OCI-LY3 (cell line): ENCODE data around the gene TMEM8B.

ENCODE experiments used
- H2AFZ ChIP-seq: fragments of 200-600, 300-600 bp; shearing (Covaris generic); 2 replicates; pipeline ENCODE4 v1.6.0; 2014; ENCODE audit warnings: antibody characterized with exemption, low read depth, low read length
- H3K27ac ChIP-seq: fragments of 200-600, 300-600 bp; sonication (generic); 2 replicates; pipeline ENCODE4 v1.5.1; 2014; ENCODE audit warnings: mild to moderate bottlenecking, low read length, moderate library complexity, mixed read lengths
- H3K27me3 ChIP-seq: fragments of 200-600, 300-600 bp; sonication (generic); 2 replicates; pipeline ENCODE4 v1.6.1; 2014; ENCODE audit warnings: low read depth, low read length, mixed read lengths
- H3K36me3 ChIP-seq: fragments of 200-600, 300-600 bp; sonication (generic); replicated peaks from 2 replicates; pipeline ENCODE3; 2014; ENCODE audit warnings: low read depth, low read length, mixed read lengths
- H3K4me1 ChIP-seq: fragments of 300-600, 200-600 bp; sonication (generic); 2 replicates; pipeline ENCODE4 v1.6.1; 2014; ENCODE audit warnings: low read length, mixed read lengths
- H3K4me2 ChIP-seq: fragments of 200-600, 300-600 bp; sonication (generic); 2 replicates; pipeline ENCODE4 v1.6.1; 2014; ENCODE audit warnings: low read length, mixed read lengths
- H3K4me3 ChIP-seq: fragments of 300-600, 200-600 bp; sonication (generic); 2 replicates; pipeline ENCODE4 v1.5.1; 2014; ENCODE audit warnings: antibody characterized with exemption, mild to moderate bottlenecking, low read length, moderate library complexity
- H3K79me2 ChIP-seq: fragments of 300-600, 200-600 bp; shearing (Covaris generic); 2 replicates; pipeline ENCODE4 v1.6.1; 2014; ENCODE audit warnings: mild to moderate bottlenecking, low read length, mixed read lengths
- H3K9ac ChIP-seq: fragments of 300-600, 200-600 bp; shearing (Covaris generic); 2 replicates; pipeline ENCODE4 v1.6.0; 2014; ENCODE audit warnings: mild to moderate bottlenecking, low read length, moderate library complexity
- H3K9me3 ChIP-seq: fragments of 200-600, 300-600 bp; shearing (Covaris generic); 2 replicates; pipeline ENCODE4 v1.6.1; 2014; ENCODE audit warnings: low read length, mixed read lengths; ENCODE audit not compliant: insufficient read depth
- H4K20me1 ChIP-seq: fragments of 200-600, 300-600 bp; sonication (generic); 2 replicates; pipeline ENCODE4 v1.6.1; 2016; ENCODE audit warnings: low read length, mixed read lengths; ENCODE audit not compliant: insufficient read depth
- EZH2phosphoT487 ChIP-seq: fragments of 200-600 bp; shearing (Covaris generic); IDR thresholded peaks from 2 replicates; pipeline ENCODE4 v1.6.1; 2018; ENCODE audit warnings: antibody characterized with exemption, mixed run types, low read depth
- TF ChIP-seq, protein P1 (sequence below): fragments of 200-600, 300-600 bp; sonication (generic); IDR thresholded peaks from 2 replicates; pipeline ENCODE4 v1.5.1; 2014; ENCODE audit warnings: antibody characterized with exemption, low read length, low read depth

Gene TMEM8B

DNA sequence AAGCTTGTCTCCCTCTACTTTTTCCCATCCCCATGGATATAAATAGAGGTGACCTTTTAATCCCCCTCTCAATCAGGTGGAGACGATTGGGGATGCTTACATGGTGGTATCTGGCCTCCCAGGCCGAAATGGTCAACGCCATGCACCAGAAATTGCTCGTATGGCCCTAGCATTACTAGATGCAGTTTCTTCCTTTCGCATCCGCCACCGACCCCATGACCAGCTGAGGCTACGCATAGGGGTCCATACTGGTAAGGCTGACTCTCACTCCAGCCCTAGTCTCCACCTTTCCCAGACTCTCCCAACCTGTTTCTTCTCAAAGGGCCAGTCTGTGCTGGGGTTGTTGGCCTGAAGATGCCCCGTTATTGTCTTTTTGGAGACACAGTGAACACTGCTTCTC is 20.6 kb upstream of the TMEM8B start:
- H3K9ac ChIP-seq = no peak overlapping the region
- peaks cover 56% of the 10 kb centered on the region for H3K4me1 ChIP-seq
- H2AFZ ChIP-seq = no peak overlapping the region
- TF ChIP-seq, protein P1, sequence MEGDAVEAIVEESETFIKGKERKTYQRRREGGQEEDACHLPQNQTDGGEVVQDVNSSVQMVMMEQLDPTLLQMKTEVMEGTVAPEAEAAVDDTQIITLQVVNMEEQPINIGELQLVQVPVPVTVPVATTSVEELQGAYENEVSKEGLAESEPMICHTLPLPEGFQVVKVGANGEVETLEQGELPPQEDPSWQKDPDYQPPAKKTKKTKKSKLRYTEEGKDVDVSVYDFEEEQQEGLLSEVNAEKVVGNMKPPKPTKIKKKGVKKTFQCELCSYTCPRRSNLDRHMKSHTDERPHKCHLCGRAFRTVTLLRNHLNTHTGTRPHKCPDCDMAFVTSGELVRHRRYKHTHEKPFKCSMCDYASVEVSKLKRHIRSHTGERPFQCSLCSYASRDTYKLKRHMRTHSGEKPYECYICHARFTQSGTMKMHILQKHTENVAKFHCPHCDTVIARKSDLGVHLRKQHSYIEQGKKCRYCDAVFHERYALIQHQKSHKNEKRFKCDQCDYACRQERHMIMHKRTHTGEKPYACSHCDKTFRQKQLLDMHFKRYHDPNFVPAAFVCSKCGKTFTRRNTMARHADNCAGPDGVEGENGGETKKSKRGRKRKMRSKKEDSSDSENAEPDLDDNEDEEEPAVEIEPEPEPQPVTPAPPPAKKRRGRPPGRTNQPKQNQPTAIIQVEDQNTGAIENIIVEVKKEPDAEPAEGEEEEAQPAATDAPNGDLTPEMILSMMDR = no peak
- TF ChIP-seq EZH2phosphoT487 = no peak
- H4K20me1 ChIP-seq = no peaks in the 10 kb centered on the region
- H3K4me3 ChIP-seq = no peak overlapping the region
- H3K27me3 ChIP-seq = no peaks in the 10 kb centered on the region
- peaks cover 7% of the 10 kb centered on the region for H3K36me3 ChIP-seq
- no peaks in the 10 kb centered on the region for H3K9me3 ChIP-seq
- H3K79me2 ChIP-seq = 0 out of 2 replicates have a peak, but pooled peaks cover 3% of the 10 kb centered on the region
- no peak overlapping the region for H3K27ac ChIP-seq
- no peak overlapping the region for H3K4me2 ChIP-seq

DNA sequence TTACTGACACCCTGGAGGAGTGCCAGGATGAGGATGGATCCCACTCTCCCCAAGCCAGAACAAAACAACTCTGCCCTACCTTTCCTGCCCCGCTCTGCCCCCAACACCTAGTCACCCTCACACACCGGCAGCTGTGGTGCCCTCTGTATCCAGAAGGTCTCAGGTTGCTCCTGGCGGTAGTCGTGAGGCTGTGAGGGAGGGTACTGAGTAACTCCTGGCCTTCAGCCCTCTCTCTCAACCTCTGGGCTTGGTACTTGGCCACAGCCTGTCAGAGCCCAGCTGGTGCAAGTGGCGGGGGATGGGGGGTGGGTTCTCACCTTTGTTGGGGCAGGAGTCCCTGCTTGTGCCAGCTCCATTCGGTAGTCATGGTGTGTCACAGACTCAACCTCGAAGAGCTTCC is 18.9 kb upstream of the TMEM8B start:
- Histone ChIP-seq H3K4me3 (no peak overlapping the region), H3K36me3 (peaks cover 7% of the 10 kb centered on the region), H3K9ac (no peak overlapping the region), H3K27me3 (no peaks in the 10 kb centered on the region), H3K4me2 (no peak overlapping the region), H3K4me1 (peaks cover 62% of the 10 kb centered on the region), H3K79me2 (peaks cover 12% of the 10 kb centered on the region), H3K27ac (no peak overlapping the region), H2AFZ (no peak overlapping the region), H3K9me3 (no peaks in the 10 kb centered on the region), H4K20me1 (no peaks in the 10 kb centered on the region)
- TF ChIP-seq EZH2phosphoT487 = no peak
- TF ChIP-seq, protein P1 = no peak

DNA sequence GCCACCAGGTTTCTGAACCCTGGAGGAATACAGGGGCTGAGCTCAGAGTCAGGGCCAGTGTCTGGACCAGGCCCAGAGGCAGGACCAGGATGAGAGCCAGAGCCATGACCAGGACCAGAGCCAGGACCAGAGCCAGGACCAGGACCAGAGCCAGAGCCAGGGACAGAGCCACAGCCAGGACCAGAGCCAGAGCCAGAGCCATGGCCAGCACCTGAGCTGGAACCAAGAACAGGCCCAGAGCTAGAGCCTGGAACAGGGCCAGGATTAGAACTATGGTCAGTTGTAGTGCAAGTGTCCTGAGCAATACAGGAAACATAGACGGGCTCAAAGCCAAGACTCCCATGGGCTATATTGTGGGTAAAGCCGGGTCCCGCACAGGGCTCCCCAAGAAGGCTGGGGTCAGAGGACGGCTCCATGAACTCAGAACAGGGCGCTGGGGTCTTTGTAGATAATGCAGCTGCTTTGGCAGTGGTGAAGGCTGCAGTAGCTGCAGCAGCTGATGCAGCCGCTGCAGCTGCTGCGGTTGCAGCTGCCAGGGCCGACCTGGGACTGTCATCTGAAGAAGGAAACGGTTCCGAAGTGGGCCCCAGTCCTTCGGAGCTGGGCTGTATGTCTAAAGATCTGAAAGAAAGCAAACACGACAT is 17.5 kb upstream of the TMEM8B start:
- peak overlapping the region; percentile 80 for H3K4me3 ChIP-seq
- no peaks in the 10 kb centered on the region for H3K27me3 ChIP-seq
- peaks cover 48% of the 10 kb centered on the region for H3K4me1 ChIP-seq
- no peaks in the 10 kb centered on the region for H3K9me3 ChIP-seq
- TF ChIP-seq EZH2phosphoT487 = no peak
- TF ChIP-seq, protein P1 = no peak
- H4K20me1 ChIP-seq = no peaks in the 10 kb centered on the region
- peaks cover 7% of the 10 kb centered on the region for H3K36me3 ChIP-seq
- peaks cover 12% of the 10 kb centered on the region for H3K79me2 ChIP-seq
- H3K4me2 ChIP-seq = peak overlapping the region; percentile 92
- H3K27ac ChIP-seq = no peak overlapping the region
- peak overlapping the region; percentile 58; the same call in 1 of the 2 replicates for H2AFZ ChIP-seq
- peak overlapping the region; percentile 7; the same call in 1 of the 2 replicates for H3K9ac ChIP-seq

DNA sequence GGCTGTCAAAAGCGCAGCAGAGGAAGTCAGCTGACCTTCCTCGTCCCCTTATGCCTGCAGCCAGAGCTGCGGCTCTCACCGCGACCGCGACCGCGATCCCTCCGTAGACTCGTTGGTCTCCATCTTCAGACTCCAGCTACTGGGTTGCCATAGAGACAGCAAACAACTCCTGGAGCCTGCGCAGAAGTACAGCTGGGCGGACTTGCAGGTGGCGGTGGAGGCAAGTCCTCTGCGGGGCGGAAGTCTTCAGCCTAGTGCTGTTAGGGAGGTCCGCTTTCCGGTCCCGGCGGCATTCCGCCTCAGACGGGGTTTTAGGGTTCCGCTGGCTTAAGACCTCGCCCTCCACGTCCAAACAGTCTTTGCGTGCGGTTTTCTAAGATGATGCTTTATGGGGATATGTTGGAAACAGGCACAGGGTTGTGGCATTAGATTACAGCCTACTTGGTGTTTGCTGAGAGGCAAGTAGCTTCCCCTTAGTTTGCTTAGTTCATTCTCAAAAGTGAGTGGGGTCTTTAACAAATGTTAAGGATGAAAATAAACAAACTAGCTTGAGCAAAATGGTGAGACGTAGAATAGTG is 16.9 kb upstream of the TMEM8B start, which contains the start of gene SPAG8:
TSS of gene SPAG8 (minus strand) at position 238 of the 578 bp plus-strand sequence. CDS start at position 123, 115 bp downstream.
- Histone ChIP-seq H3K4me1 (peaks cover 43% of the 10 kb centered on the region), H3K4me3 (peak within 1 kb of the TSS; percentile 80), H3K27me3 (no peaks in the 10 kb centered on the region), H2AFZ (peak within 1 kb of the TSS; percentile 85), H4K20me1 (no peaks in the 10 kb centered on the region), H3K36me3 (peaks cover 7% of the 10 kb centered on the region), H3K9ac (peak within 1 kb of the TSS; percentile 60), H3K4me2 (peak within 1 kb of the TSS; percentile 92), H3K79me2 (peaks cover 12% of the 10 kb centered on the region), H3K9me3 (no peaks in the 10 kb centered on the region), H3K27ac (peak within 1 kb of the TSS; percentile 52)
- TF ChIP-seq EZH2phosphoT487 = no peak
- TF ChIP-seq, protein P1 = no peak
